ENCODE data around the gene FARS2. TPM values are rescaled to one million over a fixed set of nuclear protein-coding genes. Genes with fewer than 3 reads are reported as not detected.

Gene FARS2
- total RNA-seq, 1 experiment from 2014 or later = 15.0 TPM

DNA sequence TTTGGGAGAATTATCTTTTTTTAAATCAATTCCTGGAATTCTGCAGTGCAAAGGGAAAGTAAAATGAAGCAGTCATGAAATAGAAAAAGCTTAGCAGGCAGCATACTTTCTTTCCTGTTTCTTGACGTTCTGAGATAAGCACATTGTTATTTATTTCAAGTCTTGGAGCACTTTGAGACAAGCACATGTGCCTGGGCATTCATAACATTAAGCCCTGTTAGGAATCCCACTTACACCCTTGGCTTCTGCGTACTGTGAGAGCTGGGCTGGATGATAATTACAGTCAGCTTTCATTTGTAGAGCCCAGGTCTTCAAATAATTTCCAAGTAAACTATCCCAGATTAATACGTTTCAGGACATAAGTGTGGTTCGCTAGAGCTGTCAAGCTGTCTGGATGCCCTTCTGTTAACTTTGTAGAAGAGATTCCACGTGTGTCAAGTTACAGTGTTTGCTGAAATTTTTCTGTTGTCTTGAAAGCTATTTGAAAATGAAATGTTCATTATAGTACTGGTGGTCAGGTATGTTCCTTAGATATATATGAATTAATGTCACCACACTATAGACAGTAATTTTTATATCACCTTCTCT lies 8.9 kb downstream of the FARS2 start (continued):
- TF ChIP-seq, protein P1, sequence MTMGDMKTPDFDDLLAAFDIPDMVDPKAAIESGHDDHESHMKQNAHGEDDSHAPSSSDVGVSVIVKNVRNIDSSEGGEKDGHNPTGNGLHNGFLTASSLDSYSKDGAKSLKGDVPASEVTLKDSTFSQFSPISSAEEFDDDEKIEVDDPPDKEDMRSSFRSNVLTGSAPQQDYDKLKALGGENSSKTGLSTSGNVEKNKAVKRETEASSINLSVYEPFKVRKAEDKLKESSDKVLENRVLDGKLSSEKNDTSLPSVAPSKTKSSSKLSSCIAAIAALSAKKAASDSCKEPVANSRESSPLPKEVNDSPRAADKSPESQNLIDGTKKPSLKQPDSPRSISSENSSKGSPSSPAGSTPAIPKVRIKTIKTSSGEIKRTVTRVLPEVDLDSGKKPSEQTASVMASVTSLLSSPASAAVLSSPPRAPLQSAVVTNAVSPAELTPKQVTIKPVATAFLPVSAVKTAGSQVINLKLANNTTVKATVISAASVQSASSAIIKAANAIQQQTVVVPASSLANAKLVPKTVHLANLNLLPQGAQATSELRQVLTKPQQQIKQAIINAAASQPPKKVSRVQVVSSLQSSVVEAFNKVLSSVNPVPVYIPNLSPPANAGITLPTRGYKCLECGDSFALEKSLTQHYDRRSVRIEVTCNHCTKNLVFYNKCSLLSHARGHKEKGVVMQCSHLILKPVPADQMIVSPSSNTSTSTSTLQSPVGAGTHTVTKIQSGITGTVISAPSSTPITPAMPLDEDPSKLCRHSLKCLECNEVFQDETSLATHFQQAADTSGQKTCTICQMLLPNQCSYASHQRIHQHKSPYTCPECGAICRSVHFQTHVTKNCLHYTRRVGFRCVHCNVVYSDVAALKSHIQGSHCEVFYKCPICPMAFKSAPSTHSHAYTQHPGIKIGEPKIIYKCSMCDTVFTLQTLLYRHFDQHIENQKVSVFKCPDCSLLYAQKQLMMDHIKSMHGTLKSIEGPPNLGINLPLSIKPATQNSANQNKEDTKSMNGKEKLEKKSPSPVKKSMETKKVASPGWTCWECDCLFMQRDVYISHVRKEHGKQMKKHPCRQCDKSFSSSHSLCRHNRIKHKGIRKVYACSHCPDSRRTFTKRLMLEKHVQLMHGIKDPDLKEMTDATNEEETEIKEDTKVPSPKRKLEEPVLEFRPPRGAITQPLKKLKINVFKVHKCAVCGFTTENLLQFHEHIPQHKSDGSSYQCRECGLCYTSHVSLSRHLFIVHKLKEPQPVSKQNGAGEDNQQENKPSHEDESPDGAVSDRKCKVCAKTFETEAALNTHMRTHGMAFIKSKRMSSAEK (CRISPR knock-in tag; IDR thresholded peaks at IDR 0.05; ENCODE audit: borderline replicate concordance) = no peak

DNA sequence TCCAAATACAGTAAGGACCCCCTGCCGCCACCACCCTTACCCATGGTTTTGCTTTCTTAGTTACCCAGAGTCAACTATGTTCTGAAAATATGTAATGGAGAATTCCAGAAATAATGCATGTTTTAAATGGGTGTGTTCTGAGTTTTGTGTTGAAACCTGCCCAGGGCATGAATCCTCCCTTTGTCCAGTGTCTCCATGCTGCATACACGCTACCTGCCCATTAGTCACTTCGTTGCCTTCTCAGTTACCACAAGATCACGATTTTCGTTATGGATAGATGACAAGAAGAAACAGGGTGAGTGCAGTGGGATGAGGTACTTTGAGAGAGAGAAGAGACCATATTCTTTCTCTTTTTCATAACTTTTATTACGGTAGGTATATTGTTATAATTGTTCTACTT lies 10.6 kb downstream of the FARS2 start:
- no peak for ATAC-seq
- CTCF ChIA-PET = interaction anchor here (1.8 kb wide), 1 partner anchor 57 kb away, joined by 8 read pairs; no protein-coding TSS in a partner anchor
- TF ChIP-seq ELF4 (CRISPR knock-in tag; IDR thresholded peaks at IDR 0.05; ENCODE audit: low read depth) (no peak), ZNF121 (CRISPR knock-in tag; IDR thresholded peaks at IDR 0.05) (no peak), GABPB1 (CRISPR knock-in tag; IDR thresholded peaks at IDR 0.05) (no peak), EMX1 (CRISPR knock-in tag; IDR thresholded peaks at IDR 0.05) (no peak)
- TF ChIP-seq, protein P2, sequence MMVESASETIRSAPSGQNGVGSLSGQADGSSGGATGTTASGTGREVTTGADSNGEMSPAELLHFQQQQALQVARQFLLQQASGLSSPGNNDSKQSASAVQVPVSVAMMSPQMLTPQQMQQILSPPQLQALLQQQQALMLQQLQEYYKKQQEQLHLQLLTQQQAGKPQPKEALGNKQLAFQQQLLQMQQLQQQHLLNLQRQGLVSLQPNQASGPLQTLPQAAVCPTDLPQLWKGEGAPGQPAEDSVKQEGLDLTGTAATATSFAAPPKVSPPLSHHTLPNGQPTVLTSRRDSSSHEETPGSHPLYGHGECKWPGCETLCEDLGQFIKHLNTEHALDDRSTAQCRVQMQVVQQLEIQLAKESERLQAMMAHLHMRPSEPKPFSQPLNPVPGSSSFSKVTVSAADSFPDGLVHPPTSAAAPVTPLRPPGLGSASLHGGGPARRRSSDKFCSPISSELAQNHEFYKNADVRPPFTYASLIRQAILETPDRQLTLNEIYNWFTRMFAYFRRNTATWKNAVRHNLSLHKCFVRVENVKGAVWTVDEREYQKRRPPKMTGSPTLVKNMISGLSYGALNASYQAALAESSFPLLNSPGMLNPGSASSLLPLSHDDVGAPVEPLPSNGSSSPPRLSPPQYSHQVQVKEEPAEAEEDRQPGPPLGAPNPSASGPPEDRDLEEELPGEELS (CRISPR knock-in tag; IDR thresholded peaks at IDR 0.05) = no peak
- TF ChIP-seq, protein P3, sequence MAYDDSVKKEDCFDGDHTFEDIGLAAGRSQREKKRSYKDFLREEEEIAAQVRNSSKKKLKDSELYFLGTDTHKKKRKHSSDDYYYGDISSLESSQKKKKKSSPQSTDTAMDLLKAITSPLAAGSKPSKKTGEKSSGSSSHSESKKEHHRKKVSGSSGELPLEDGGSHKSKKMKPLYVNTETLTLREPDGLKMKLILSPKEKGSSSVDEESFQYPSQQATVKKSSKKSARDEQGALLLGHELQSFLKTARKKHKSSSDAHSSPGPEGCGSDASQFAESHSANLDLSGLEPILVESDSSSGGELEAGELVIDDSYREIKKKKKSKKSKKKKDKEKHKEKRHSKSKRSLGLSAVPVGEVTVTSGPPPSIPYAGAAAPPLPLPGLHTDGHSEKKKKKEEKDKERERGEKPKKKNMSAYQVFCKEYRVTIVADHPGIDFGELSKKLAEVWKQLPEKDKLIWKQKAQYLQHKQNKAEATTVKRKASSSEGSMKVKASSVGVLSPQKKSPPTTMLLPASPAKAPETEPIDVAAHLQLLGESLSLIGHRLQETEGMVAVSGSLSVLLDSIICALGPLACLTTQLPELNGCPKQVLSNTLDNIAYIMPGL (CRISPR knock-in tag; IDR thresholded peaks at IDR 0.05) = no peak
- TF ChIP-seq, protein P1 (CRISPR knock-in tag; IDR thresholded peaks at IDR 0.05; ENCODE audit: borderline replicate concordance) = no peak
- TF ChIP-seq, protein P4, sequence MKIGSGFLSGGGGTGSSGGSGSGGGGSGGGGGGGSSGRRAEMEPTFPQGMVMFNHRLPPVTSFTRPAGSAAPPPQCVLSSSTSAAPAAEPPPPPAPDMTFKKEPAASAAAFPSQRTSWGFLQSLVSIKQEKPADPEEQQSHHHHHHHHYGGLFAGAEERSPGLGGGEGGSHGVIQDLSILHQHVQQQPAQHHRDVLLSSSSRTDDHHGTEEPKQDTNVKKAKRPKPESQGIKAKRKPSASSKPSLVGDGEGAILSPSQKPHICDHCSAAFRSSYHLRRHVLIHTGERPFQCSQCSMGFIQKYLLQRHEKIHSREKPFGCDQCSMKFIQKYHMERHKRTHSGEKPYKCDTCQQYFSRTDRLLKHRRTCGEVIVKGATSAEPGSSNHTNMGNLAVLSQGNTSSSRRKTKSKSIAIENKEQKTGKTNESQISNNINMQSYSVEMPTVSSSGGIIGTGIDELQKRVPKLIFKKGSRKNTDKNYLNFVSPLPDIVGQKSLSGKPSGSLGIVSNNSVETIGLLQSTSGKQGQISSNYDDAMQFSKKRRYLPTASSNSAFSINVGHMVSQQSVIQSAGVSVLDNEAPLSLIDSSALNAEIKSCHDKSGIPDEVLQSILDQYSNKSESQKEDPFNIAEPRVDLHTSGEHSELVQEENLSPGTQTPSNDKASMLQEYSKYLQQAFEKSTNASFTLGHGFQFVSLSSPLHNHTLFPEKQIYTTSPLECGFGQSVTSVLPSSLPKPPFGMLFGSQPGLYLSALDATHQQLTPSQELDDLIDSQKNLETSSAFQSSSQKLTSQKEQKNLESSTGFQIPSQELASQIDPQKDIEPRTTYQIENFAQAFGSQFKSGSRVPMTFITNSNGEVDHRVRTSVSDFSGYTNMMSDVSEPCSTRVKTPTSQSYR (CRISPR knock-in tag; IDR thresholded peaks at IDR 0.05) = no peak
- TF ChIP-seq, protein P5, sequence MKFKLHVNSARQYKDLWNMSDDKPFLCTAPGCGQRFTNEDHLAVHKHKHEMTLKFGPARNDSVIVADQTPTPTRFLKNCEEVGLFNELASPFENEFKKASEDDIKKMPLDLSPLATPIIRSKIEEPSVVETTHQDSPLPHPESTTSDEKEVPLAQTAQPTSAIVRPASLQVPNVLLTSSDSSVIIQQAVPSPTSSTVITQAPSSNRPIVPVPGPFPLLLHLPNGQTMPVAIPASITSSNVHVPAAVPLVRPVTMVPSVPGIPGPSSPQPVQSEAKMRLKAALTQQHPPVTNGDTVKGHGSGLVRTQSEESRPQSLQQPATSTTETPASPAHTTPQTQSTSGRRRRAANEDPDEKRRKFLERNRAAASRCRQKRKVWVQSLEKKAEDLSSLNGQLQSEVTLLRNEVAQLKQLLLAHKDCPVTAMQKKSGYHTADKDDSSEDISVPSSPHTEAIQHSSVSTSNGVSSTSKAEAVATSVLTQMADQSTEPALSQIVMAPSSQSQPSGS (CRISPR knock-in tag; IDR thresholded peaks at IDR 0.05; ENCODE audit: borderline replicate concordance, low read depth) = no peak
- TF ChIP-seq, protein P6, sequence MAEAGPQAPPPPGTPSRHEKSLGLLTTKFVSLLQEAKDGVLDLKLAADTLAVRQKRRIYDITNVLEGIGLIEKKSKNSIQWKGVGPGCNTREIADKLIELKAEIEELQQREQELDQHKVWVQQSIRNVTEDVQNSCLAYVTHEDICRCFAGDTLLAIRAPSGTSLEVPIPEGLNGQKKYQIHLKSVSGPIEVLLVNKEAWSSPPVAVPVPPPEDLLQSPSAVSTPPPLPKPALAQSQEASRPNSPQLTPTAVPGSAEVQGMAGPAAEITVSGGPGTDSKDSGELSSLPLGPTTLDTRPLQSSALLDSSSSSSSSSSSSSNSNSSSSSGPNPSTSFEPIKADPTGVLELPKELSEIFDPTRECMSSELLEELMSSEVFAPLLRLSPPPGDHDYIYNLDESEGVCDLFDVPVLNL (CRISPR knock-in tag; IDR thresholded peaks at IDR 0.05; ENCODE audit: borderline replicate concordance, low read depth) = no peak
- TF ChIP-seq, protein P7, sequence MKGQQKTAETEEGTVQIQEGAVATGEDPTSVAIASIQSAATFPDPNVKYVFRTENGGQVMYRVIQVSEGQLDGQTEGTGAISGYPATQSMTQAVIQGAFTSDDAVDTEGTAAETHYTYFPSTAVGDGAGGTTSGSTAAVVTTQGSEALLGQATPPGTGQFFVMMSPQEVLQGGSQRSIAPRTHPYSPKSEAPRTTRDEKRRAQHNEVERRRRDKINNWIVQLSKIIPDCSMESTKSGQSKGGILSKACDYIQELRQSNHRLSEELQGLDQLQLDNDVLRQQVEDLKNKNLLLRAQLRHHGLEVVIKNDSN (CRISPR knock-in tag; IDR thresholded peaks at IDR 0.05) = no peak
- TF ChIP-seq, protein P8, sequence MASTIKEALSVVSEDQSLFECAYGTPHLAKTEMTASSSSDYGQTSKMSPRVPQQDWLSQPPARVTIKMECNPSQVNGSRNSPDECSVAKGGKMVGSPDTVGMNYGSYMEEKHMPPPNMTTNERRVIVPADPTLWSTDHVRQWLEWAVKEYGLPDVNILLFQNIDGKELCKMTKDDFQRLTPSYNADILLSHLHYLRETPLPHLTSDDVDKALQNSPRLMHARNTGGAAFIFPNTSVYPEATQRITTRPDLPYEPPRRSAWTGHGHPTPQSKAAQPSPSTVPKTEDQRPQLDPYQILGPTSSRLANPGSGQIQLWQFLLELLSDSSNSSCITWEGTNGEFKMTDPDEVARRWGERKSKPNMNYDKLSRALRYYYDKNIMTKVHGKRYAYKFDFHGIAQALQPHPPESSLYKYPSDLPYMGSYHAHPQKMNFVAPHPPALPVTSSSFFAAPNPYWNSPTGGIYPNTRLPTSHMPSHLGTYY (CRISPR knock-in tag; IDR thresholded peaks at IDR 0.05) = no peak

More for the DNA sequence above, 10.6 kb downstream of the FARS2 start:
- no peak for DNase-seq (ENCODE audit: low spot score)
- no peaks in the 10 kb centered on the region for H3K27me3 Mint-ChIP-seq (ENCODE audit: low read depth)
- no peak overlapping the region for H3K4me3 Mint-ChIP-seq
- no peak overlapping the region for H3K27ac Mint-ChIP-seq
- H3K9me3 Mint-ChIP-seq = peaks cover 11% of the 10 kb centered on the region; the same call in 1 of the 2 replicates
- H3K4me1 Mint-ChIP-seq = peaks cover 14% of the 10 kb centered on the region
- H3K36me3 Mint-ChIP-seq = peaks cover 7% of the 10 kb centered on the region
- POLR2A ChIA-PET = no interaction called here

Measured in WTC11 (cell line).